ENCODE data around the gene HSPA1B. TPM values are rescaled to one million over a fixed set of nuclear protein-coding genes. Genes with fewer than 3 reads are reported as not detected.

Gene HSPA1B
- total RNA-seq, 1 experiment from 2014 or later = 214 TPM

GRCh38 chr6:31825553-31825952 lies 2.0 kb upstream of the HSPA1B start (continued):
- TF ChIP-seq REST (IDR thresholded peaks at IDR 0.05; ENCODE audit: low read depth) (no peak), EZH2 (IDR thresholded peaks at IDR 0.05) (no peak), POLR2A (IDR thresholded peaks at IDR 0.05; ENCODE audit: borderline replicate concordance, extremely low read depth, insufficient read depth, insufficient read length) (no peak), EGR1 (IDR thresholded peaks at IDR 0.05; ENCODE audit: low read depth) (no peak), SP1 (IDR thresholded peaks at IDR 0.05; ENCODE audit: low read depth) (no peak)

- POLR2A ChIA-PET = interaction anchor here (0.7 to 1.8 kb wide), 36 partner anchors 8 to 324 kb away, joined by 3 to 49 read pairs (median 6); partner anchors contain the start of genes ABHD16A, BAG6, C6orf47 and CLIC1
- DNase-seq (ENCODE audit: low read depth, low spot score) (no peak), ATAC-seq (peak; percentile 46)
- Histone ChIP-seq H3K36me3 (ENCODE audit: control insufficient read depth in 1 of 2, insufficient read depth in 2 of 2, low read length in 2 of 2) (no peaks in the 10 kb centered on the region; a peak in 1 of 4 replicates), H3K4me1 (ENCODE audit: control insufficient read depth in 1 of 2, insufficient read depth in 2 of 2, low read length in 2 of 2) (peaks cover 46 to 73% of the 10 kb centered on the region in 2 experiments), H3K27me3 (ENCODE audit: insufficient read depth, low read length) (no peaks in the 10 kb centered on the region), H3K4me2 (ENCODE audit: low read length) (peak overlapping the region; percentile 77), H3K9me2 (ENCODE audit: insufficient read depth) (no peaks in the 10 kb centered on the region), H3K9me3 (ENCODE audit: control insufficient read depth in 1 of 2, insufficient read depth in 1 of 2, low read depth in 1 of 2, low read length in 2 of 2) (no peaks in the 10 kb centered on the region), H3K27ac (ENCODE audit: low read depth, low read length) (peak overlapping the region; percentile 94), H3K4me3 (replicated peaks in 1 of 2; ENCODE audit: low read depth in 1 of 2, low read length in 2 of 2) (peak overlapping the region; percentile 43 to 71), H3K79me2 (ENCODE audit: insufficient read depth, low read length) (peaks cover 29% of the 10 kb centered on the region), H4K20me1 (ENCODE audit: insufficient read depth) (peaks cover 4% of the 10 kb centered on the region; the same call in 1 of the 2 replicates), H3K9ac (ENCODE audit: low read length) (peak overlapping the region; percentile 70), H2AFZ (ENCODE audit: low read depth, low read length, poor library complexity, severe bottlenecking) (no peak overlapping the region)
- TF ChIP-seq FOSL1 (IDR thresholded peaks at IDR 0.05; ENCODE audit: low read depth) (no peak), YY1 (IDR thresholded peaks at IDR 0.05; ENCODE audit: extremely low read depth, insufficient replicate concordance, low read depth, low read length) (peak; percentile 10), POLR2A (IDR thresholded peaks at IDR 0.05; ENCODE audit: borderline replicate concordance, extremely low read depth, insufficient read depth, insufficient read length) (no peak), POLR2AphosphoS5 (IDR thresholded peaks at IDR 0.05; ENCODE audit: low read depth, low read length) (peak; percentile 57)
- TSS peak; percentile 96 for BruUV-seq (replicated peaks)
- RAD21 ChIA-PET (ENCODE audit: low non-redundant PET in 1 of 2, low total read pairs in 2 of 2, uncharacterized antibody in 2 of 2, unreplicated experiment in 2 of 2) = interaction anchor here in 1 of 2 experiments (0.9 to 2.0 kb wide), 3 partner anchors 20 to 88 kb away, joined by 3 to 5 read pairs (median 4); partner anchors contain the start of genes LSM2 and VARS1
- intact Hi-C loops (cut with micrococcal nuclease) = loop anchor here (1.0 to 2.0 kb wide), 4 partner anchors 20 to 147 kb away; no protein-coding TSS in a partner anchor
- CTCF ChIA-PET = interaction anchor here (0.7 to 1.5 kb wide), 4 partner anchors 20 to 57 kb away, joined by 5 to 7 read pairs (median 6); partner anchors contain the start of genes LSM2 and VARS1
Measured at GRCh38 chr6:31826793-31827285, 699 bp upstream of the HSPA1B start.
